Measurements from ENCODE around the gene ARFGAP1.
"Not testable (repeated sequence)": the region's sequence is repeated elsewhere in the genome, so short reads cannot be mapped to it uniquely, and the experiment has no call there.

Gene ARFGAP1

DNA sequence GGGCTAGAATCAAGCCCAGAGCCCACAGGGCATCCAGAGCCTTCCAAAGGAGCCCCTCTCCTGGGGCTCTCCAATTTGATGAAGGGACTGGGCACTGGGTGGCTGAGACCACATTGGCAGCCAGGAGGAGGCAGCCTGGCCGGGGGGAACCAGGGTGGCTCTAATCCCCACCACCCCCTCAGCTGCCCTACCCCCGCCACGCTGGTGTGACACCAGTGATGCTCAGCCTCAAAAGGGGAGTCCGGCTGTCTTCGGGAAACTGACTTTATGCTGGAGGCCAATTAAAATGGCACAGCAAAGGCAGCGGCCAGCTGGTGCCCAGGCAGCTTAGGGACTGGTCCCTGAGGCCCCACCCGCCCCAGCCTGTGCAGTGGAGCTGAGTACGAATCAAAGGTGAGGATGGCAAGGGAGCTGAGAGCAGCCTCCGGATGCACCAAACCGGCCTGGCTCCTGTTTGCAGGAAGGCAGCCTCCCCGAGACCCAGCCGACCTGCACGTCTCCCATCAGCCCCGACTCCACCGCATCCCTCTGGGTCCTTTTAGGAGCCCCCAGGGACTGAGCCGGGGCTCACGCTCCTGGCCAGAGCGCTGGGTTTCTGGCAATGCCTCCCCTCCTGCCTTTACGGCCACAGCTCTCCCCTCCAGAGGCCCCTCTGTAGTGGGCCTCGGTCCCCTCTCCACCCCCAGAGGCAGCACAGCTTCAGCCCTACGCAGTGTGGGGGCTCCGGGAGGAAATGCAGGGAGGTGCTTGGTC is 60.1 kb downstream of the ARFGAP1 start:
- H3K79me2 ChIP-seq (ENCODE audit: control insufficient read depth, low read length), result no peaks in the 10 kb centered on the region
- peaks cover 4% of the 10 kb centered on the region; the same call in 1 of the 2 replicates for H3K9me3 ChIP-seq (ENCODE audit: control insufficient read depth, insufficient read depth, low read length)
- H3K4me2 ChIP-seq (ENCODE audit: low read length), result no peak overlapping the region
- TF ChIP-seq EZH2phosphoT487 (IDR thresholded peaks at IDR 0.05; ENCODE audit: borderline replicate concordance, low read length) (no peak), CTCF (IDR thresholded peaks at IDR 0.05; ENCODE audit: low read depth, low read length, poor library complexity, severe bottlenecking) (no peak)
- no peaks in the 10 kb centered on the region for H3K27me3 ChIP-seq (ENCODE audit: control insufficient read depth, low read length)
- 0 out of 2 replicates have a peak, but pooled peaks cover under 1% of the 10 kb centered on the region for H3F3A ChIP-seq (ENCODE audit: control insufficient read depth, insufficient read depth)
- H3K4me1 ChIP-seq (ENCODE audit: control insufficient read depth, low read length), result no peaks in the 10 kb centered on the region
- no peaks in the 10 kb centered on the region for H4K20me1 ChIP-seq (ENCODE audit: control insufficient read depth, insufficient read depth, low read depth, low read length)
- H3K36me3 ChIP-seq (ENCODE audit: control insufficient read depth, low read length), result no peaks in the 10 kb centered on the region
- no peak overlapping the region for H3K27ac ChIP-seq (ENCODE audit: low read depth, low read length)
- no peaks in the 10 kb centered on the region for H3K9me2 ChIP-seq (replicated peaks; ENCODE audit: control insufficient read depth, low read length)
- H3K4me3 ChIP-seq (ENCODE audit: low read length), result no peak overlapping the region

DNA sequence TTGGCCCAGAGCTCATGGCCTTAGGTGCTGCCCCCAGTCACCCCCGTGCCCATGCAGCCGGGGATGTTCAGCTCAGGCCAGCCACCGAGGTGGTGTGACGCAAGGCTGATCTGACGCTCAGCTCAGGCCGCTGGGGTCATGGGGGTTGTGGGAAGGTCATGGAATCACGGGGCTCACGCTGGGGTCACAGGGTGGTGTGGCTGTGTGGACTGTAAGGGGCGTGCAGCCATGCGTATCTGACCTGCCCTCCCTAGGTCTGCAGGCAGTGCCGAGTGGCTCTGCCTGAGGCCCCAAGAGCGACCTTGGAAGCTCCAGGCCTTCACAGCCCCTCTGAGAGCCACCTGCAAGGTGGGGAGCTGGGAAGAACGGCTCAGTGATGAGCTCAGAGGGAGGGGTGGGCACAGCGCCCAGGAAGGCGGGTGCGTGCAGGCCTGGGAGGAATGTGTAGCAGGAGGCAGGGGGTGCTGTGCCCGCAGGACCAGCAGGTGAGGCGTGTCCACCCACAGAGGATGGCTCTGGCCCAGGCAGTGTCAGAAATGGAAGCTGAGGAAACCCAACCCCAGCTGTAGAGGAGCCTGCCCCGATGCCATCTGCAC is 60.7 kb downstream of the ARFGAP1 start:
- Histone ChIP-seq H3K27me3 (ENCODE audit: control insufficient read depth, low read length) (no peaks in the 10 kb centered on the region), H3K36me3 (ENCODE audit: control insufficient read depth, low read length) (no peaks in the 10 kb centered on the region), H3F3A (ENCODE audit: control insufficient read depth, insufficient read depth) (no peaks in the 10 kb centered on the region), H3K27ac (ENCODE audit: low read depth, low read length) (no peak overlapping the region), H3K4me2 (ENCODE audit: low read length) (no peak overlapping the region), H3K9me2 (replicated peaks; ENCODE audit: control insufficient read depth, low read length) (no peaks in the 10 kb centered on the region), H4K20me1 (ENCODE audit: control insufficient read depth, insufficient read depth, low read depth, low read length) (no peaks in the 10 kb centered on the region), H3K4me3 (ENCODE audit: low read length) (no peak overlapping the region), H3K79me2 (ENCODE audit: control insufficient read depth, low read length) (no peaks in the 10 kb centered on the region), H3K4me1 (ENCODE audit: control insufficient read depth, low read length) (no peaks in the 10 kb centered on the region), H3K9me3 (ENCODE audit: control insufficient read depth, insufficient read depth, low read length) (peaks cover 4% of the 10 kb centered on the region; the same call in 1 of the 2 replicates)
- TF ChIP-seq EZH2phosphoT487 (IDR thresholded peaks at IDR 0.05; ENCODE audit: borderline replicate concordance, low read length), result no peak
- no peak for TF ChIP-seq CTCF (IDR thresholded peaks at IDR 0.05; ENCODE audit: low read depth, low read length, poor library complexity, severe bottlenecking)

DNA sequence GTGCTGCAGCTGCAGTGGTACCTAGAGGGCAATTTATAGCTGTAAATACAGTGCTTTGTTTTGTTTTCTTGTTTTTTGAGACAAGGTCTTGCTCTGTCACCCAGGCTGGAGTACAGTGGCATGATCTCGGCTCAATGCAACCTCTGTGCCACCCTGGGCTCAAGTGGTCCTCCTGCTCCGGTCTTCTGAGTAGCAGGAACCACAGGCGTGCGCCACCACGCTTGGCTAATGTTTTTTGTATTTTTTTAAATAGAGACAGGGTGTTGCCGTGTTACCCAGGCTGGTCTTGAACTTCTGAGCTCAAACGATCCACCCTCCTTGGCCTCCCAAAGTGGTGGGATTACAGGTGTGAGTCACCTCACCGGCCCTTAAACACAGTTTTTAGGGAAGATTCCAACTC is 61.7 kb downstream of the ARFGAP1 start:
- H3F3A ChIP-seq (ENCODE audit: control insufficient read depth, insufficient read depth), result no peaks in the 10 kb centered on the region
- no peaks in the 10 kb centered on the region for H3K9me2 ChIP-seq (replicated peaks; ENCODE audit: control insufficient read depth, low read length)
- H3K4me3 ChIP-seq (ENCODE audit: low read length), result no peak overlapping the region
- H3K36me3 ChIP-seq (ENCODE audit: control insufficient read depth, low read length), result no peaks in the 10 kb centered on the region
- no peak overlapping the region for H3K4me2 ChIP-seq (ENCODE audit: low read length)
- H3K9me3 ChIP-seq (ENCODE audit: control insufficient read depth, insufficient read depth, low read length), result peaks cover 4% of the 10 kb centered on the region; the same call in 1 of the 2 replicates
- TF ChIP-seq EZH2phosphoT487 (IDR thresholded peaks at IDR 0.05; ENCODE audit: borderline replicate concordance, low read length) (no peak), CTCF (IDR thresholded peaks at IDR 0.05; ENCODE audit: low read depth, low read length, poor library complexity, severe bottlenecking) (no peak)
- no peak overlapping the region for H3K27ac ChIP-seq (ENCODE audit: low read depth, low read length)
- H3K4me1 ChIP-seq (ENCODE audit: control insufficient read depth, low read length), result no peaks in the 10 kb centered on the region
- H3K27me3 ChIP-seq (ENCODE audit: control insufficient read depth, low read length), result no peaks in the 10 kb centered on the region
- H3K79me2 ChIP-seq (ENCODE audit: control insufficient read depth, low read length), result no peaks in the 10 kb centered on the region
- H4K20me1 ChIP-seq (ENCODE audit: control insufficient read depth, insufficient read depth, low read depth, low read length), result no peaks in the 10 kb centered on the region

DNA sequence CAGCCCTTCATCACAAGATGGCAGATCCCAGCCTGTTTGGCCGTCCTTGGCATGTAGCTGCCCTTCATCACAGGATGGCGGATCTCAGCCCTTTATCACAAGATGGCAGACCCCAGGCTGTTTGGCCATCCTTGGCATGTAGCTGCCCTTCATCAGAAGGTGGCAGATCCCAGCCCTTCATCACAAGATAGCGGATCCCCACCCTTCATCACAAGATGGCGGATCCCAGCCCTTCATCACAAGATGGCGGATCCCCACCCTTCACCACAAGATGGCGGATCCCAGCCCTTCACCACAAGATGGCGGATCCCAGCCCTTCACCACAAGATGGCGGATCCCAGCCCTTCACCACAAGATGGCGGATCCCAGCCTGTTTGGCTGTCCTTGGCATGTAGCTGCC is 62.4 kb downstream of the ARFGAP1 start:
- not testable (repeated sequence) for H3K27ac ChIP-seq (ENCODE audit: low read depth, low read length); H3K4me2 ChIP-seq (ENCODE audit: low read length); H3K27me3 ChIP-seq (ENCODE audit: control insufficient read depth, low read length); H3K36me3 ChIP-seq (ENCODE audit: control insufficient read depth, low read length); H3K79me2 ChIP-seq (ENCODE audit: control insufficient read depth, low read length); H3K4me3 ChIP-seq (ENCODE audit: low read length); H3K9me3 ChIP-seq (ENCODE audit: control insufficient read depth, insufficient read depth, low read length); H4K20me1 ChIP-seq (ENCODE audit: control insufficient read depth, insufficient read depth, low read depth, low read length); H3K9me2 ChIP-seq (replicated peaks; ENCODE audit: control insufficient read depth, low read length); H3K4me1 ChIP-seq (ENCODE audit: control insufficient read depth, low read length); H3F3A ChIP-seq (ENCODE audit: control insufficient read depth, insufficient read depth)

Measured in DOHH2 (cell line).